ENCODE results near the gene ZBTB42. TPM values are rescaled to one million over a fixed set of nuclear protein-coding genes. Genes with fewer than 3 reads are reported as not detected.
A peak's percentile ranks its signal among the peaks of the same experiment; 100 is the strongest.

ZBTB42 gene
- 10 to 100 TPM; 10.6 to 21.8 TPM for total RNA-seq

DNA sequence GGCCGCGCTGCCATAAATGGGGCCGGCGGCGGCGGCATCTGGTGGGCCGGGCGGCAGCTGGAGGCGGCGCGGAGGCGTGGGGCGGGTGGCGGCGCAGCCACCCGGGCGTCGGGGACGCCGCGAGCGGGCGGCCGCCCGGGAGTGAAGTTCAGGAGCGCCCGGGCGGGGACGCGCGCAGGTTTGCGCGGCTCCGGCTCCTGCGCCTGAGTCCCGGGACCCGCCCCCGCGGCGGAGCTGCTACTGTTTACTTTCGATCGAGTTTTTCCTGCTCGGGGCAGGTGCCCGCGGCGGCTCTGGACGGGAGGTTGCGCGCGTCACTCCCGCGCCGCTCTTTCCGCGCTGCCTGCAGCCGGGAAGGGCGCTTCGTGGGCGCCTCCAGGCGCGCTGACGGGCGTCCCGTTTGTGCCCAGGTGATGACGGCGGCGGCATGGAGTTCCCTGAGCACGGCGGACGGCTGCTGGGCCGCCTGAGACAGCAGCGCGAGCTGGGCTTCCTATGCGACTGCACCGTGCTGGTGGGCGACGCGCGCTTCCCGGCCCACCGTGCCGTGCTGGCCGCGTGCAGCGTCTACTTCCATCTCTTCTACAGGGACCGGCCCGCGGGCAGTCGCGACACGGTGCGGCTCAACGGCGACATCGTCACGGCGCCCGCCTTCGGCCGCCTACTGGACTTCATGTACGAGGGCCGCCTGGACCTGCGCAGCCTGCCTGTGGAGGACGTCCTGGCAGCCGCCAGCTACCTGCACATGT is at the start of gene ZBTB42:
Gene ZBTB42, plus strand, starts transcription at position 331 of the 749 bp plus-strand sequence. Its CDS starts 97 bp downstream, at position 428.
- Histone ChIP-seq H3K9me3 (no peaks in the 10 kb centered on the region), H3K4me1 (peaks cover 78% of the 10 kb centered on the region), H3K36me3 (replicated peaks in 1 of 2; ENCODE audit: insufficient read depth in 1 of 2, low read depth in 2 of 2) (no peaks in the 10 kb centered on the region), H3K4me3 (peak within 1 kb of the TSS; percentile 42 to 49), H3K27ac (peak within 1 kb of the TSS; percentile 95 to 99 (median 96)), H3K27me3 (no peaks in the 10 kb centered on the region)
- intact Hi-C loops (cut with DNase I), result no loop called here
- WGBS, 2 donors, result 0 to 4% methylated on average over 5 to 103 of the region's 105 CpGs
- TF ChIP-seq POLR2A (IDR thresholded peaks at IDR 0.05), result peak; percentile 77 to 80 (median 79)
- TF ChIP-seq, protein P1, sequence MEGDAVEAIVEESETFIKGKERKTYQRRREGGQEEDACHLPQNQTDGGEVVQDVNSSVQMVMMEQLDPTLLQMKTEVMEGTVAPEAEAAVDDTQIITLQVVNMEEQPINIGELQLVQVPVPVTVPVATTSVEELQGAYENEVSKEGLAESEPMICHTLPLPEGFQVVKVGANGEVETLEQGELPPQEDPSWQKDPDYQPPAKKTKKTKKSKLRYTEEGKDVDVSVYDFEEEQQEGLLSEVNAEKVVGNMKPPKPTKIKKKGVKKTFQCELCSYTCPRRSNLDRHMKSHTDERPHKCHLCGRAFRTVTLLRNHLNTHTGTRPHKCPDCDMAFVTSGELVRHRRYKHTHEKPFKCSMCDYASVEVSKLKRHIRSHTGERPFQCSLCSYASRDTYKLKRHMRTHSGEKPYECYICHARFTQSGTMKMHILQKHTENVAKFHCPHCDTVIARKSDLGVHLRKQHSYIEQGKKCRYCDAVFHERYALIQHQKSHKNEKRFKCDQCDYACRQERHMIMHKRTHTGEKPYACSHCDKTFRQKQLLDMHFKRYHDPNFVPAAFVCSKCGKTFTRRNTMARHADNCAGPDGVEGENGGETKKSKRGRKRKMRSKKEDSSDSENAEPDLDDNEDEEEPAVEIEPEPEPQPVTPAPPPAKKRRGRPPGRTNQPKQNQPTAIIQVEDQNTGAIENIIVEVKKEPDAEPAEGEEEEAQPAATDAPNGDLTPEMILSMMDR (IDR thresholded peaks at IDR 0.05), result peak in 4 of 7 experiments; percentile 6 to 18 (median 14)
- peak; percentile 84 for ATAC-seq
- peak; percentile 93 to 96 (median 94) for DNase-seq

GRCh38 chr14:104751539-104752422 is 49.1 kb upstream of the ZBTB42 start:
- Histone ChIP-seq H3K9me3 (no peaks in the 10 kb centered on the region), H3K36me3 (replicated peaks in 1 of 2; ENCODE audit: insufficient read depth in 1 of 2, low read depth in 2 of 2) (no peaks in the 10 kb centered on the region), H3K27me3 (no peaks in the 10 kb centered on the region), H3K4me1 (peaks cover 45% of the 10 kb centered on the region), H3K27ac (peak overlapping the region; percentile 78 to 94 (median 88)), H3K4me3 (no peak overlapping the region)
- 67 to 74% methylated on average over 25 to 78 of the region's 90 CpGs for WGBS, 2 donors
- peak in 1 of 3 donors; percentile 8 for TF ChIP-seq POLR2A (IDR thresholded peaks at IDR 0.05)
- TF ChIP-seq, protein P1 (IDR thresholded peaks at IDR 0.05), result no peak
- intact Hi-C loops (cut with DNase I), result no loop called here
- ATAC-seq (no peak), DNase-seq (peak in 1 of 4 donors; percentile 41)

DNA sequence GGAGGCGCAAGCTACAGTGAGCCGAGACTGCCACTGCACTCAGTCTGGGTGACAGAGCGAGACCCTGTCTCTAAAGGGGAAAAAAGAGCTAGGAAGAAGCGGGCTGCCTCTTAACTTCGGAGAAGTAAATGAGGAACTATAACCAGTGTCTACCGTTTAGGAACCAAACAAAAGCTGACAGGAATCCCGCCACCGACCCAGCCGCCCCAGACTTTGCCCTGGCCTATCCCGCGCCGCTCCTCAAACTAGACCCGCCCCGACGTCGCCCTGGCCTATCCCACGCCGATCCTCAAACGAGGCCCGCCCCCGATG is 48.5 kb upstream of the ZBTB42 start:
- H3K4me3 ChIP-seq, result no peak overlapping the region
- peaks cover 45% of the 10 kb centered on the region for H3K4me1 ChIP-seq
- no peaks in the 10 kb centered on the region for H3K36me3 ChIP-seq (replicated peaks in 1 of 2; ENCODE audit: insufficient read depth in 1 of 2, low read depth in 2 of 2)
- DNase-seq (no peak), ATAC-seq (no peak)
- no peaks in the 10 kb centered on the region for H3K9me3 ChIP-seq
- WGBS, 2 donors, result 4 to 5% methylated on average over 15 to 21 of the region's 21 CpGs
- peak overlapping the region; percentile 78 to 94 (median 88) for H3K27ac ChIP-seq
- no peak for TF ChIP-seq POLR2A (IDR thresholded peaks at IDR 0.05)
- TF ChIP-seq, protein P1 (IDR thresholded peaks at IDR 0.05), result no peak
- H3K27me3 ChIP-seq, result no peaks in the 10 kb centered on the region
- intact Hi-C loops (cut with DNase I), result no loop called here

- intact Hi-C loops (cut with DNase I), result no loop called here
- peak within 1 kb of the TSS; percentile 79 to 90 for H3K4me3 ChIP-seq
- peaks cover 48% of the 10 kb centered on the region for H3K4me1 ChIP-seq
- WGBS, 2 donors, result 0% methylated on average over 3 to 94 of the region's 95 CpGs
- no peaks in the 10 kb centered on the region for H3K36me3 ChIP-seq (replicated peaks in 1 of 2; ENCODE audit: insufficient read depth in 1 of 2, low read depth in 2 of 2)
- peak; percentile 94 for ATAC-seq
- peak; percentile 99 to 100 (median 99) for DNase-seq
- no peaks in the 10 kb centered on the region for H3K9me3 ChIP-seq
- H3K27me3 ChIP-seq, result no peaks in the 10 kb centered on the region
- peak; percentile 86 to 89 (median 88) for TF ChIP-seq POLR2A (IDR thresholded peaks at IDR 0.05)
- TF ChIP-seq, protein P1 (IDR thresholded peaks at IDR 0.05), result peak in 1 of 7 experiments; percentile 14
- peak within 1 kb of the TSS; percentile 78 to 94 (median 88) for H3K27ac ChIP-seq
These were observed 48.0 kb upstream of the ZBTB42 start, which contains the start of gene SIVA1 for GRCh38 chr14:104752735-104753527. SIVA1 (plus strand) TSS chr14:104753147; CDS start chr14:104753202, 55 bp downstream.
